Stimulated activated CD4-positive, alpha-beta T cell treated with anti-CD3 and anti-CD28 coated beads, Interleukin-1b, Interleukin-23, amount 100 ng/mL, for 48 hours (primary cell): Measurements from ENCODE around the gene KLRD1.
"Not testable (repeated sequence)": the region's sequence is repeated elsewhere in the genome, so short reads cannot be mapped to it uniquely, and the experiment has no call there.

Experiments used
- DNase-seq: peaks from one replicate; pipeline ENCODE4 v3.0.0-alpha.2; 2020

KLRD1 gene

DNA sequence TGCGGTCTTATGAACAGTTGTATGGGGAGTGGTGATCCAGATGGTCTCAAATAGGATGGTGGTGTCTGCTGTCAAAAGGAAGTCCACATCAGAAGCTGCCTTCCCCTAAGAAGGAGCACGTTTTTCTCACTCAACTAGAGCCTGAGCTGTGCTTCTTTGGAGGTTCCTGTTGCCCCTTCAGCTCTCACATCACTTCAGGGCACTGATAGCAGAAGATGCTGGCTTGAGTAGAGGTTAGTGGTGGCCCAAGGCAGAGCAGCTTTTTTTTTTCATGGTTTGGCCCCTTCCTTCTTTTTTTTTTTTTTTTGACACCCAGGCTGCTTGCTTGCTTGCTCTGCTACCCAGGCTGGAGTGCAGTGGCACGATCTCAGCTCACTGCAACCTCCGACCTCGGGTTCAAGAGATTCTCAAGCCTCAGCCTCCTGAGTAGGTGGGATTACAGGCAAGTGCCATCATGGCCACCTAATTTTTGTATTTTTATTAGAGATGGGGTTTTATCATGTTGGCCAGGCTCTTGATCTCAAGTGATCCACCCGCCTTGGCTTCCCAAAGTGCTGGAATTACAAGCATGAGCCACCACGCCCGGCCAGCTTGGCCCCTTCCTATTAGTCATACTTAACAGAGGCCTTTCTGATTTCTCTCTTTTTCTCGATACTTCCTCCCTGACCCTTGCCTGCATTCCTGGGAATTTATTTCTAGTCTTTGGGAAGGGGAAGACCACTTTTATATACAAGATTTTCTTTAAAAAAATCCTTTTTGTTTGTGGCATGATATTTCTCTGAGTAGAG, 31.6 kb downstream of the KLRD1 start:
- no peak for DNase-seq

DNA sequence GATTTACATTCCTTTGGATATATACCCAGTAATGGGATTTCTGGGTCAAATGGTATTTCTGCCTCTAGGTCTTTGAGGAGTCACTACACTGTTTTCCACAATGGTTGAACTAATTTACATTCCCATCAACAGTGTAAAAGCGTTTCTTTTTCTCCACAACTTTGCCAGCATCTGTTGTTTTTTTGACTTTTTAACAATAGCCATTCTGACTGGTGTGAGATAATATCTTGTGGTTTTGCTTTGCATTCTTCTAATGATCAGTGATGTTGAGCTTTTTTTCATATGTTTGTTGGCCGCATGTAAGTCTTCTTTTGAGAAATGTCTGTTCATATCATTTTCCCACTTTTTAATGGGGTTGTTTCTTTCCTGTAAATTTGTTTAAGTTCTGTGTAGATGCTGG, 33.3 kb downstream of the KLRD1 start:
- DNase-seq, result not testable (repeated sequence)

DNA sequence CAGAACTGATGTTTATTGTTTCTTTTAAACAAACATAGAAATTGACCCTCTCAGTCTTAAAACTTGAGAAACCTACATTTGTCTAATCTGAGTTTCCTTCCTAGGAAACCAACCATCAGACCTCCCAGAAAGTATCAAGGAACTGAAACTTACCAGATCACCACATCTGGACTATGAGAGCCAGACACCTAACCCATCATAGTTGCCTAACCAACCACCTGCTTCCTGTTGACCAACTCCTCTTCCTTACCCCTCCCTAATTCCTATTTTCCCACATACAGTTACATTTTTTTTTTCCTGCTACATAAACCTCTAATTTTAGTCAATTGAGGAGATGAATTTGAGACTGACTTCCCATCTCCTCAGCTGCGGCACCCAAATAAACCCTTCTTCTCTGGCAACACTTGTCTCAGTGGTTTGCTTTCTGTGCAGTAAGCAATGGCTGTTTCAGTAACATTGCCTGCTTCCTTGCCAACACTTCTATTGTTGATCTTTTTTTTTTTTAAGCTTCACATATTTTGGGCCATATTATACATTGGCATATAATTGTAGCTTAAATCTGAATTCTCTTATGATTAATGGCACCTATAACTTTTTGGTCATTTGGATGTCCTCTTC, 34.3 kb downstream of the KLRD1 start:
- no peak for DNase-seq

- not testable (repeated sequence) for DNase-seq
Measured at GRCh38 chr12:10351457-10351856, 43.8 kb downstream of the KLRD1 start.

GRCh38 chr12:10354071-10354470, 46.4 kb downstream of the KLRD1 start:
- no peak for DNase-seq

DNA sequence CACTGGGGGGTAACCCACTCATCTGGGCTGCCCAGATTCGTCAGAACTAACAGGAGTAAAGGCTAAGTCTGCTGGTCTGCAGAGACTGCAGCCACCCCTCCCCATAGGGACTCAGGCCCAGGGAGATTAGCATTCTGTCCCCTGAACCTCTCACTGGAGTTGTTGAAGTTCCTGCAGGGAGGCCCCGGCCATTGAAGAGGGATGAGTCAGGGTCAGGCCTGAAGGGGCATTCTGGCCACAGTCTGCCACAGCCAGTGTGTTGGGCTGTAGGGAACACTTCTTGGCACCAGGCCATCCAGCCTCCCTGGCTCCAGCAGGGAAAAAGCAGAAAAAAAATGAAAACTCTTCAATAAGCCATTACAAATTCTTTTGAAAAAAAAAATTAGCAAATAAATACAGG, 46.8 kb downstream of the KLRD1 start:
- DNase-seq, result no peak

DNA sequence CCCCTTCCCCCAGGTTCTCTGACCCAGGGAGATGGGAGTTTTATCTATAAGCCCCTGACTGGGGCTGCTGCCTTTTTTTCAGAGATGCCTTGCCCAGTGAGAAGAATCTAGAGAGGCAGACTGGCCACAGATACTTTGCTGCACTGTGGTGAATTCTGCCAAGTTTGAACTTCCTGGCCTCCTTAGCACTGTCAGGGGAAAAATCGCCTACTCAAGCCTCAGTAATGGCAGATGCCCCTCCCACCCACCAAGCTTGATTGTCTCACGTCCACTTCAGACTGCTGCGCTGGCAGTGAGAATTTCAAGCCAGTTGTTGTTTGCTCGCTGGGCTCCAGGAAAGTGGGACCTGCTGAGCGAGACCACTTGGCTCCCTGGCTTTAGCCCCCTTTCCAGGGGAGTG, 50.5 kb downstream of the KLRD1 start:
- DNase-seq, result no peak

DNA sequence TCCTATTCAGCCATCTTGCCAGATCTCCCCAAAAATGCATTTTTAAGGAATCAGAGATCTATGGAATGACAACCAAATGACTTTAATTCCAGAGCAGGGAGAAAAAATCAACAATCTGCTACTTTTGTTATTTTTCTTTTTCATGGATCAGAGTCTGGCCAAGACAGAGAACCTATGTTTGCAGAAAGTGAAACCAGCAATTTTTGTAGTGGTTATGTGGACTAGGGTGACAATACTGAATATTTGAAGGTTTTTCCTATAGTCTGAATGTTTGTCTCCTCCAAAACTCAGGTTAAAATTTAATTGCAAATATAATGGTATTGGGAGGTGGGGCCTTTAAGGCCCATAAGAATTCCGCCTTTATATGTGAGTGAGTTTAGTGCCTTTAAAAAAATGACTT, 51.3 kb downstream of the KLRD1 start:
- DNase-seq, result no peak

- no peak for DNase-seq
Measured at GRCh38 chr12:10361084-10361483, 53.4 kb downstream of the KLRD1 start.

DNA sequence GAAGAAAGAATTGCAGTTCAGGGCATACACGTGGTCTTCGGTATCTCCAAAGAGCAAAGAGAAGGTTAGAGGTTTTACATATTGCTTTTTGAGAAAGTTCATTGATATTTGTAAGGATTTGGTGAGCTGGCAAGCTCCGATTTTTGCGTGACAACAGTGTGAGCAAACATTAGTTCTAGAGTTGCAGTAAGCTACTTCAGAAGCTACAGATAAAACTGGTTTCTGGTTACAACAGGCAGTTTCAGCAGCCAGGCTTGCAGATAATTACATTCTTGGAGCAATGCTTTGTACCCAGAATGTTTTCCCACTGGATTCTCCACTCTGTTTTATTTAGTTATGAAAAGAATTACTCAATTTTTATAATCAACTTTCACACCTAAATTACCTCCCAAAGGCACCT, 54.0 kb downstream of the KLRD1 start:
- DNase-seq, result no peak

- no peak for DNase-seq
Measured at GRCh38 chr12:10362325-10362724, 54.7 kb downstream of the KLRD1 start.

DNA sequence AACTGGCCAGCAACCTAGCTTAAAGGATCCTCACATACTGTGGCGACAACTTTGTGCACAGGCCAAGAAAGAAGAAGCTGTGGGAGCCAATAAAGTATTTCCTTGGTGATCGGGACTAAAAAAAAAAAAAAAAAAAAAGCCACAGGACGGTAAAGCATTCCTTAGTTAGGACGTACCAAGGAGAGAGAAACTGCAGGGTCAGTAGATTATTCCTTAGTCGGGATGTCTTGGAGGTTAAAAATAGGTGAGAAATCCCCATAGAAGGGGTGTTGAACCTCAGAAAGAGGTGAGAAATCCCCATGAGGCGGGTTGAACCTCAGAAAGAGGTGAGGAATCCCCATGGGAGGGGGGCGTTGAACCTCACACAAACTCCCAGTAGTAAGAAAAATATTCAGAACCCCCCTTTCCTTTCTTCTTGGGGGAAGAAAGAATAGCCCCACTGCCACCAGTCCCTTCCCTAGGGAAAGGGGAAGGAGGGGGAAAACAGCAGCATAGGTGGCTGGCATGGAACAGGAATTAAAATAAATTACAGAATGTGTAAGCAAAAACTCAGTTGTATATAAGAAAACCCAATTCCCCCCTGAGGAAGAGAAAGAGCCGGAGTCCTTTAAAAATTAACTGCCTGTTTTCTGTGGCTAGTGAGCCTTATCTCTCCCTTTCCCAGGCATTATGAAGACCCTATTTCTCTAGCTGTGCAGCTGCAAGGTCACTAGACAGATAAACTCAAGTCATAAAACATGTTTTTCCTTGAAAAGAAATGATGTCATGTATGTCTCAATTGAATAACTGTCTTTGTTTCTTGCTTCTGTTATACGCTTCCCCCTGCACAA, 55.4 kb downstream of the KLRD1 start:
- no peak for DNase-seq

DNA sequence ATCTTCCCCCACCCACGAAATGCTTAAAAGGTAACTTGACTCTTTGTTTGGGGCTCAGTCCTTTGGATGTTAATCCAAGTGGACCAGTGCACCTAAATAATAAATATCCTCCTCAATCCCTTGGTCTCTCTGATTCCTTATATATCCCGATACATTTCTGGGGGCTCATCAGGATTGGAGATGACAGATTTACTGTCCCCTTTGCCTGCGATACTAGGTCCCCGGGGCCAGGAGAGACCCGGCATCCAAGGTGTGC, 55.9 kb downstream of the KLRD1 start:
- no peak for DNase-seq

- DNase-seq, result no peak
Measured at GRCh38 chr12:10363914-10364814, 56.5 kb downstream of the KLRD1 start.

GRCh38 chr12:10364815-10365622, 57.3 kb downstream of the KLRD1 start:
- peak; percentile 61 for DNase-seq

DNA sequence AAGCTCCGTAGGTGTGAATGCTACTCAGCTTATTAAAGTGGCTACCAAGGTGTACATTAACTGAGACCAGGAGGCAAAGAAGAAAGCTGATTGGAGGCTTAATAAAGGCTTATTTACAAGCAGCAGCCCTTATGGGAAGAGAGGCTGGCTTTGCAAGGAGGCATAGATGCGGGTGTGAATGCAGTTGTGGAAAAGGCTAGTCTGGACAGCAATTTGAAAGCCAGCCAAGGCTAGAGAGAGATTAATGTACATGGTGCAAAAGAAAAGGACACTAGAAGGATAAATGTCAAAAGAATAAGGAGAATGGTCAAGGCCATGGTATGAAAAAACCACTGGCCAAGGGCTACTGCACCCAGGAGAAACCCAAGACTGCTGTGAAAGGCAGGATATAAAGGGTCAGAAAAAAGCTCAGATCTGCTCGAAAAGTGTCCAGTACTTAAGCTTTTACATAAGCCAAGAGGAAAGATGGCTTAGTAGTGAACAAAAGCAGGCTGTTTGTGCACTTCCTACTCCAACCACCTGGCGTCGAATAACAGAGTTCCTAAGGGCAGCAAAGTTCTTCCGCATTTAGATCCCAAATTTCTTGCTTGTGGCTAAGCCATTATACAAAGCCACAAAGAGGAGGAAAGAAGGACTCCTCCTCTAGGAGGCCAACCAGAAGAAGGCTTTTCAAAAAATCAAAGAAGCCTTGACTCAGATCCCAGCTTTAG, 58.2 kb downstream of the KLRD1 start:
- DNase-seq, result no peak

DNA sequence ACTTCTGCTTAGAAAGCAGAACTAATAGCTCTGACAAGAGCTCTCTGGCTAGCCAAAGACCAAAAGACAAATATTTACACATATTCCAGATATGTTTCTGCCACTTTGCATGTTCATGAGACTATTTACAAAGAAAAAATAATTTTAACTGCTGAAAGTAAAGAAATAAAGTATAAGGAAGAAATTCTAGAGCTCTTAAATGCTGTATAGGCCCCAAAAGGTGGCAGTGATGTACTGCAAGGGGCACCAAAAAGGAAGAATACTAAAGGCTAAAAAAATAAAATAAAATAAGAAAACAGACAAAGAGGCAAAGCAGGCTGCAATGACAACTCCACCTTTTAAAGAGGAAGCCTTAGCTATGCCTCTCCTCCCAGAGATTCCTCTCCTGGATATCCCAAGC, 59.2 kb downstream of the KLRD1 start:
- no peak for DNase-seq

GRCh38 chr12:10367714-10368113, 60.0 kb downstream of the KLRD1 start:
- not testable (repeated sequence) for DNase-seq

DNA sequence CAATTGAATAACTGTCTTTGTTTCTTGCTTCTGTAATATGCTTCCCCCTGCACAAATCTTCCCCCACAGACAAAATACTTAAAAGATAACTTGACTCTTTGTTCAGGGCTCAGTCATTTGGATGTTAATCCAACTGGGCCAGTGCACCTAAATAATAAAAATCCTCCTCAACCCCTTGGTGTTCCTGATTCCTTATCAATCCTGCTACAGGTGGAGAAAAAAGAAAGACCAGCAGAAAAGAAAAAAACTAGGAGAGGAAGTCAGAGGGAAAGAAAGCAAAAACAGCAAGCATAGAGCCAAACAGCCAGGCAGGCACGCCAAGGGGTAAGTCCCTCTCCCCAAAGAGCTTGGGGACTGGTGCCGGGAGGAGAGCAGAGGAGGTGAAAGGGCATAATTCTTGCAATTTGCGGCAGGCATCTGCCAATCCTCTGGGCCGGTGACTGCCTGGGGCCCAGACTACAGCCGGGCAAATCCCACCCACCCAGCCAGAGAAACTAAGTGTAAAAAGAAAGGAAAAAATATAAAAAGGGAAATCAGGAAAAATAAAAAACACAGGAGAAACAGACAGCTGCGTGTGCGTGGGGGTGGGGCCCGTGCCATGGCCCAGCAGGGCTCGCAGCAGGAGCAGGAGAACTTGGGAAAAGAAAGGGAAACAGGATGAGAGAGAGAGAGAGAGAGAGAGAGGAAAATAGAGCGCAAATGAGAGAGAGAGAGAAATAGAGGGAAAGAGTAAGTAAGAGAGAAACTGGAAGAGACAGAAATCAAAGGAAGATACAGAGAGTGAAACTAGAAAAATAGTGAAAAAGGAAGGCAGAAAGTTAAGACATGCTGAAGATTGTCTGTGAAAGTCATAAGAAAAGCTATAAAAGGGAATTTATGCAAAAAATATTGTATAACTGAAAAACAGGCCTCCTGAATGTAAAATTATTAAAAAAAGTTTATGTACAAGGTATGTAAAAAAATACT, 60.8 kb downstream of the KLRD1 start:
- DNase-seq, result no peak
